GM23338 (cell line): Measurements from ENCODE around the gene CARD9.

Experiments used
- ZNF114 ChIP-seq: fragments of 250-450 bp; sonication (Bioruptor Pico); IDR thresholded peaks from 2 replicates; pipeline ENCODE4 v1.5.0; 2020; ENCODE audit warnings: mild to moderate bottlenecking, moderate library complexity
- TF ChIP-seq, protein P1 (sequence below), 2 experiments: fragments of 200-600 bp in 1 of 2; sonication (generic) in 1 of 2; conservative IDR thresholded peaks; 2 replicates each; pipeline versions ENCODE4 v1.5.1 to v1.6.1; 2016 to 2017; ENCODE audit warnings: antibody characterized with exemption in 2 of 2, low read depth in 2 of 2, mild to moderate bottlenecking in 2 of 2, moderate library complexity in 1 of 2

GRCh38 chr9:136380381-136380780 is 6.9 kb upstream of the CARD9 start:
- TF ChIP-seq, protein P1, sequence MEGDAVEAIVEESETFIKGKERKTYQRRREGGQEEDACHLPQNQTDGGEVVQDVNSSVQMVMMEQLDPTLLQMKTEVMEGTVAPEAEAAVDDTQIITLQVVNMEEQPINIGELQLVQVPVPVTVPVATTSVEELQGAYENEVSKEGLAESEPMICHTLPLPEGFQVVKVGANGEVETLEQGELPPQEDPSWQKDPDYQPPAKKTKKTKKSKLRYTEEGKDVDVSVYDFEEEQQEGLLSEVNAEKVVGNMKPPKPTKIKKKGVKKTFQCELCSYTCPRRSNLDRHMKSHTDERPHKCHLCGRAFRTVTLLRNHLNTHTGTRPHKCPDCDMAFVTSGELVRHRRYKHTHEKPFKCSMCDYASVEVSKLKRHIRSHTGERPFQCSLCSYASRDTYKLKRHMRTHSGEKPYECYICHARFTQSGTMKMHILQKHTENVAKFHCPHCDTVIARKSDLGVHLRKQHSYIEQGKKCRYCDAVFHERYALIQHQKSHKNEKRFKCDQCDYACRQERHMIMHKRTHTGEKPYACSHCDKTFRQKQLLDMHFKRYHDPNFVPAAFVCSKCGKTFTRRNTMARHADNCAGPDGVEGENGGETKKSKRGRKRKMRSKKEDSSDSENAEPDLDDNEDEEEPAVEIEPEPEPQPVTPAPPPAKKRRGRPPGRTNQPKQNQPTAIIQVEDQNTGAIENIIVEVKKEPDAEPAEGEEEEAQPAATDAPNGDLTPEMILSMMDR (conservative IDR thresholded peaks at IDR 0.05; ENCODE audit: low read depth in 2 of 2) = no peak
- no peak for TF ChIP-seq ZNF114 (CRISPR knock-in tag)
